ENCODE measurements around the gene GDF9.
"Not testable (repeated sequence)": the region's sequence is repeated elsewhere in the genome, so short reads cannot be mapped to it uniquely, and the experiment has no call there.

GDF9 gene

GRCh38 chr5:132872788-132873118 is 6.5 kb upstream of the GDF9 start:
- DNase-seq (ENCODE audit: low spot score): no peak

- no peak for DNase-seq (ENCODE audit: low spot score)
Measured at GRCh38 chr5:132871459-132872284, 5.4 kb upstream of the GDF9 start.

GRCh38 chr5:132870801-132871200 is 4.5 kb upstream of the GDF9 start:
- DNase-seq (ENCODE audit: low spot score): no peak

GRCh38 chr5:132868754-132869153 is 2.5 kb upstream of the GDF9 start:
- DNase-seq (ENCODE audit: low spot score): no peak

GRCh38 chr5:132867046-132867451 is 780 bp upstream of the GDF9 start:
- no peak for DNase-seq (ENCODE audit: low spot score)

- DNase-seq (ENCODE audit: low spot score): no peak
Measured at GRCh38 chr5:132865668-132866341, 464 bp downstream of the GDF9 start.

- DNase-seq (ENCODE audit: low spot score): no peak
Measured at GRCh38 chr5:132860742-132861141, 5.5 kb downstream of the GDF9 start.

GRCh38 chr5:132859889-132860437 is 6.3 kb downstream of the GDF9 start:
- DNase-seq (ENCODE audit: low spot score): no peak

- no peak for DNase-seq (ENCODE audit: low spot score)
Measured at GRCh38 chr5:132856011-132856410, 10.3 kb downstream of the GDF9 start.

- DNase-seq (ENCODE audit: low spot score): not testable (repeated sequence)
Measured at GRCh38 chr5:132854992-132855391, 11.3 kb downstream of the GDF9 start.

- no peak for DNase-seq (ENCODE audit: low spot score)
Measured at GRCh38 chr5:132854301-132854700, 12.0 kb downstream of the GDF9 start.

GRCh38 chr5:132853790-132854189 is 12.5 kb downstream of the GDF9 start:
- no peak for DNase-seq (ENCODE audit: low spot score)

- DNase-seq (ENCODE audit: low spot score): no peak
Measured at GRCh38 chr5:132853323-132853722, 12.9 kb downstream of the GDF9 start.

- peak; percentile 45 for DNase-seq (ENCODE audit: low spot score)
Measured at GRCh38 chr5:132850066-132850465, 16.2 kb downstream of the GDF9 start.

- DNase-seq (ENCODE audit: low spot score): no peak
Measured at GRCh38 chr5:132849347-132849746, 16.9 kb downstream of the GDF9 start.

GRCh38 chr5:132848270-132848669 is 18.0 kb downstream of the GDF9 start:
- DNase-seq (ENCODE audit: low spot score): no peak

GRCh38 chr5:132841305-132841704 is 25.0 kb downstream of the GDF9 start:
- no peak for DNase-seq (ENCODE audit: low spot score)

- no peak for DNase-seq (ENCODE audit: low spot score)
Measured at GRCh38 chr5:132840896-132841295, 25.4 kb downstream of the GDF9 start.

GRCh38 chr5:132840313-132840712 is 26.0 kb downstream of the GDF9 start:
- DNase-seq (ENCODE audit: low spot score): no peak

- DNase-seq (ENCODE audit: low spot score): peak; percentile 9
Measured at GRCh38 chr5:132839426-132840301, 26.6 kb downstream of the GDF9 start.

GRCh38 chr5:132838516-132839282 is 27.6 kb downstream of the GDF9 start:
- no peak for DNase-seq (ENCODE audit: low spot score)

GRCh38 chr5:132837868-132838267 is 28.4 kb downstream of the GDF9 start:
- peak; percentile 30 for DNase-seq (ENCODE audit: low spot score)

Data from kidney tubule cell (primary cell).